ENCODE data around the gene MGAM2. TPM values are rescaled to one million over a fixed set of nuclear protein-coding genes. Genes with fewer than 3 reads are reported as not detected.

Gene MGAM2
- total RNA-seq, 1 donor from 2014 or later = not detected

GRCh38 chr7:142168746-142169145 is 57.2 kb downstream of the MGAM2 start:
- H3K27me3 ChIP-seq (ENCODE audit: control insufficient read depth, insufficient read depth, low read length) = no peaks in the 10 kb centered on the region
- H3K4me3 ChIP-seq (ENCODE audit: low read depth, low read length) = no peak overlapping the region
- H3K36me3 ChIP-seq (ENCODE audit: control insufficient read depth, insufficient read depth, low read length) = no peaks in the 10 kb centered on the region
- TF ChIP-seq, protein P1, sequence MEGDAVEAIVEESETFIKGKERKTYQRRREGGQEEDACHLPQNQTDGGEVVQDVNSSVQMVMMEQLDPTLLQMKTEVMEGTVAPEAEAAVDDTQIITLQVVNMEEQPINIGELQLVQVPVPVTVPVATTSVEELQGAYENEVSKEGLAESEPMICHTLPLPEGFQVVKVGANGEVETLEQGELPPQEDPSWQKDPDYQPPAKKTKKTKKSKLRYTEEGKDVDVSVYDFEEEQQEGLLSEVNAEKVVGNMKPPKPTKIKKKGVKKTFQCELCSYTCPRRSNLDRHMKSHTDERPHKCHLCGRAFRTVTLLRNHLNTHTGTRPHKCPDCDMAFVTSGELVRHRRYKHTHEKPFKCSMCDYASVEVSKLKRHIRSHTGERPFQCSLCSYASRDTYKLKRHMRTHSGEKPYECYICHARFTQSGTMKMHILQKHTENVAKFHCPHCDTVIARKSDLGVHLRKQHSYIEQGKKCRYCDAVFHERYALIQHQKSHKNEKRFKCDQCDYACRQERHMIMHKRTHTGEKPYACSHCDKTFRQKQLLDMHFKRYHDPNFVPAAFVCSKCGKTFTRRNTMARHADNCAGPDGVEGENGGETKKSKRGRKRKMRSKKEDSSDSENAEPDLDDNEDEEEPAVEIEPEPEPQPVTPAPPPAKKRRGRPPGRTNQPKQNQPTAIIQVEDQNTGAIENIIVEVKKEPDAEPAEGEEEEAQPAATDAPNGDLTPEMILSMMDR (IDR thresholded peaks at IDR 0.05; ENCODE audit: insufficient read depth, low read length, severe bottlenecking) = no peak
- peak; percentile 33 for DNase-seq (ENCODE audit: low read depth)
- FAIRE-seq = no peak

DNA sequence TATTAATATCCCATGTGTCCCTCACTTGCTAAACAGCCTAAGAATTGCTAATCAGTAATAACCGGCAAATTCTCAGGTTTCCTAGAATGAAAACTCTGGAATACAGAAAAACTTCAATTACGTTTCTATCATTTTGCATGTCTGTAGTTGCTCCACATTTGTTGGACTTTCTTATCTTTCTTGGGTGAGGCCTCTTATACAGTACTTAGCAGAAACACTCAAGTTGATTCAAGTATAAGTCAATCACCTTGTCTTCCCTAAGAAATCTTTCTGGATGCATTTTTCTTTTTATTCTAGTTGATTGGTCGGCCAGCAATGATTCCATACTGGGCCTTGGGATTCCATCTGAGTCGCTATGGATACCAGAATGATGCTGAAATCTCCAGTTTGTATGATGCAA is 61.4 kb downstream of the MGAM2 start:
- H3K36me3 ChIP-seq (ENCODE audit: control insufficient read depth, insufficient read depth, low read length) = no peaks in the 10 kb centered on the region

GRCh38 chr7:142174441-142174840 is 62.9 kb downstream of the MGAM2 start:
- FAIRE-seq (no peak), DNase-seq (ENCODE audit: low read depth) (no peak)
- Histone ChIP-seq H3K27me3 (ENCODE audit: control insufficient read depth, insufficient read depth, low read length) (no peaks in the 10 kb centered on the region), H3K4me3 (ENCODE audit: low read depth, low read length) (no peak overlapping the region), H3K36me3 (ENCODE audit: control insufficient read depth, insufficient read depth, low read length) (no peaks in the 10 kb centered on the region)
- TF ChIP-seq, protein P1 (IDR thresholded peaks at IDR 0.05; ENCODE audit: insufficient read depth, low read length, severe bottlenecking) = no peak

More for the DNA sequence above, 61.4 kb downstream of the MGAM2 start:
- no peak for DNase-seq (ENCODE audit: low read depth)
- H3K4me3 ChIP-seq (ENCODE audit: low read depth, low read length) = no peak overlapping the region
- TF ChIP-seq, protein P1 (IDR thresholded peaks at IDR 0.05; ENCODE audit: insufficient read depth, low read length, severe bottlenecking) = no peak
- H3K27me3 ChIP-seq (ENCODE audit: control insufficient read depth, insufficient read depth, low read length) = no peaks in the 10 kb centered on the region
- no peak for FAIRE-seq

GRCh38 chr7:142175594-142175993 is 64.1 kb downstream of the MGAM2 start:
- Histone ChIP-seq H3K27me3 (ENCODE audit: control insufficient read depth, insufficient read depth, low read length) (no peaks in the 10 kb centered on the region), H3K4me3 (ENCODE audit: low read depth, low read length) (no peak overlapping the region), H3K36me3 (ENCODE audit: control insufficient read depth, insufficient read depth, low read length) (no peaks in the 10 kb centered on the region)
- FAIRE-seq (no peak), DNase-seq (ENCODE audit: low read depth) (no peak)
- TF ChIP-seq, protein P1 (IDR thresholded peaks at IDR 0.05; ENCODE audit: insufficient read depth, low read length, severe bottlenecking) = no peak

DNA sequence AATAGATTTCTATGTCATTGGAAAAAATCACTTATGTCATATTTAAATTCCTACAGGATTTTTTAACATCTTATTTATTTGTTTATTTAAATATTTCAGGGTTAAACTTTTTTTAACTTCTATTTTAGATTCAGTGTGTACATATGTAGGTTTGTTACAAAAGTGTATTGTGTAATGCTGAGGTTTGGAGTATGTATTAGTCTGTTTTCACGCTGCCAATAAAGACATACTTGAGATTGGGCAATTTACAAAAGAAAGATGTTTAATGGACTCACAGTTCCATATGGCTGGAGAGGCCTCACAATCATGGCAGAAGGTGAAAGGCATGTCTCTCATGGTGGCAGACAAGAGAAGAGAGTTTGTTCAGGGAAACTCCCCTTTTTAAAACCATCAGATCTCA is 65.4 kb downstream of the MGAM2 start:
- FAIRE-seq (no peak), DNase-seq (ENCODE audit: low read depth) (peak; percentile 15)
- TF ChIP-seq, protein P1 (IDR thresholded peaks at IDR 0.05; ENCODE audit: insufficient read depth, low read length, severe bottlenecking) = no peak

GRCh38 chr7:142177869-142178268 is 66.4 kb downstream of the MGAM2 start:
- Histone ChIP-seq H3K27me3 (ENCODE audit: control insufficient read depth, insufficient read depth, low read length) (no peaks in the 10 kb centered on the region), H3K4me3 (ENCODE audit: low read depth, low read length) (no peak overlapping the region), H3K36me3 (ENCODE audit: control insufficient read depth, insufficient read depth, low read length) (no peaks in the 10 kb centered on the region)
- DNase-seq (ENCODE audit: low read depth) = peak; percentile 8
- FAIRE-seq = no peak
- TF ChIP-seq, protein P1 (IDR thresholded peaks at IDR 0.05; ENCODE audit: insufficient read depth, low read length, severe bottlenecking) = no peak

More for the DNA sequence above, 65.4 kb downstream of the MGAM2 start:
- H3K27me3 ChIP-seq (ENCODE audit: control insufficient read depth, insufficient read depth, low read length) = no peaks in the 10 kb centered on the region
- H3K4me3 ChIP-seq (ENCODE audit: low read depth, low read length) = no peak overlapping the region
- H3K36me3 ChIP-seq (ENCODE audit: control insufficient read depth, insufficient read depth, low read length) = no peaks in the 10 kb centered on the region

All from bronchial epithelial cell (primary cell).